Measurements from ENCODE around the gene PCNX2.

- no peak for TF ChIP-seq POLR2A (IDR thresholded peaks at IDR 0.05; ENCODE audit: low read length)
- TF ChIP-seq GATA1 (IDR thresholded peaks at IDR 0.05; ENCODE audit: low read depth, low read length), result no peak
Observed at GRCh38 chr1:233340031-233340555, 44.6 kb upstream of the PCNX2 start.
